H1 (cell line): Measurements from ENCODE around the gene WSCD1. TPM values are rescaled to one million over a fixed set of nuclear protein-coding genes. Genes with fewer than 3 reads are reported as not detected.

ENCODE experiments used
- GTF2F1 ChIP-seq: IDR thresholded peaks from 2 replicates; pipeline ENCODE4 v1.6.1; 2012; ENCODE audit warnings: low read depth, low read length, improper control_type of control experiment, borderline replicate concordance
- KDM1A ChIP-seq: fragments of 200-600, 300-600 bp; sonication (generic); IDR thresholded peaks from 2 replicates; pipeline ENCODE4 v1.7.1; 2016; ENCODE audit warnings: mild to moderate bottlenecking, low read length, borderline replicate concordance
- SP4 ChIP-seq: IDR thresholded peaks from 2 replicates; pipeline ENCODE4 v1.6.1; 2012; ENCODE audit warnings: low read length, inconsistent platforms
- polyA plus RNA-seq, 7 experiments: library from polyadenylated mRNA; depleted of rRNA in 3 of 7; stranded (reverse) in 5 of 7; unstranded in 2 of 7; fragments of >200 nt in 5 of 7; fragments of 200-250 nt in 2 of 7; gene quantifications; 1 replicate in 5 of 7; 2 replicates in 1 of 7; 4 replicates in 1 of 7; pipeline versions ENCODE4 v1.2.1 to v1.2.3, GENCODE V29; 2011 to 2013; ENCODE audit warnings: missing spikeins in 2 of 7, mixed read lengths in 2 of 7
- total RNA-seq: library from RNA; stranded (reverse); fragmentation: NEBNext Ultra II Directional; extraction: Animal tissue kit (Norgen Biotek cat#: 25700); gene quantifications from 2 replicates; pipeline ENCODE4 v1.2.1, GENCODE V29; 2021
- TF ChIP-seq, protein P1 (sequence below): IDR thresholded peaks from 2 replicates; pipeline ENCODE4 v1.6.1; 2011; ENCODE audit warnings: low read depth, mild to moderate bottlenecking, low read length; ENCODE audit not compliant: insufficient read depth

The WSCD1 gene
- total and polyA plus RNA-seq, 2 of the 8 experiments (the other 6 are each of a cell fraction or from before 2014, with no cell fraction given) = 21.9 to 39.0 TPM

DNA sequence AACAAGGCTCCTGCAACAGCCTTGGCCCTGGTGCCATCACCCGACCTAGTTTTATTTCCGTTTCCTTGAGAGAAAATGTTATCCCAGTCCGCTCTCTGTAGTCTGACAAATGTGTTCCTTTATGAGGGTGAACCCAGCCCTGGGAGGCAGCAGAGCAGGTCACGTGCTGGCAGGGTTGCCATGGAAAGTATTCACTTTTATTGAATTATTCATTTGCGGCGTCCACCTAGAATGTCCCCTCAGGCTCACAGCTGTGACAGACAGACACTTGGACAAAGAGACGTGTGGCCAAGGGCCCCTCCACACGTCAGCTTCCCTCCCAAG is 90.0 kb downstream of the WSCD1 start (continued):
- TF ChIP-seq KDM1A (no peak), SP4 (no peak), GTF2F1 (no peak)
- TF ChIP-seq, protein P1, sequence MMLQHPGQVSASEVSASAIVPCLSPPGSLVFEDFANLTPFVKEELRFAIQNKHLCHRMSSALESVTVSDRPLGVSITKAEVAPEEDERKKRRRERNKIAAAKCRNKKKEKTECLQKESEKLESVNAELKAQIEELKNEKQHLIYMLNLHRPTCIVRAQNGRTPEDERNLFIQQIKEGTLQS = no peak
